Sigmoid colon (tissue), 7 donors: ENCODE results near the gene CCDC33. TPM values are rescaled to one million over a fixed set of nuclear protein-coding genes. Genes with fewer than 3 reads are reported as not detected.
A peak's percentile ranks its signal among the peaks of the same experiment; 100 is the strongest.

Experiments
- DNase-seq: peaks from one replicate; pipeline ENCODE4 v3.0.0-alpha.2; 2019
- H3K27ac ChIP-seq, 4 donors: fragments of 200-600 bp; sonication (generic); one replicate each; pipeline ENCODE4 v1.5.1; 2016 to 2019; ENCODE audit warnings: mild to moderate bottlenecking in 1 of 4
- H3K27me3 ChIP-seq, 3 donors: fragments of 200-600 bp; sonication (generic); one replicate each; pipeline ENCODE4 v1.5.1; 2019; ENCODE audit warnings: mild to moderate bottlenecking in 1 of 3
- H3K36me3 ChIP-seq, 4 donors: fragments of 200-600 bp; sonication (generic); one replicate each; pipeline ENCODE4 v1.5.1; 2016 to 2019
- H3K4me1 ChIP-seq, 4 donors: fragments of 200-600 bp; sonication (generic); one replicate each; pipeline ENCODE4 v1.5.1; 2017 to 2019
- H3K4me3 ChIP-seq, 4 donors: fragments of 200-600 bp; sonication (generic); one replicate each; pipeline ENCODE4 v1.5.1; 2017 to 2019; ENCODE audit warnings: mild to moderate bottlenecking in 2 of 4, moderate library complexity in 1 of 4
- H3K9me3 ChIP-seq, 4 donors: fragments of 200-600 bp in 3 of 4; sonication (generic) in 3 of 4; one replicate each; pipeline versions ENCODE4 v1.5.1 to v1.6.1; 2013 to 2019
- CTCF ChIP-seq, 4 experiments: fragments of 450-650 bp in 3 of 4; fragments of 200-600 bp in 1 of 4; IDR thresholded peaks; one replicate each; pipeline ENCODE4 v1.5.1; 2016 to 2019; ENCODE audit warnings: antibody characterized with exemption in 4 of 4, mild to moderate bottlenecking in 3 of 4, moderate library complexity in 2 of 4
- EP300 ChIP-seq, 4 donors: sonication (generic); formaldehyde crosslinking; IDR thresholded peaks; one replicate each; pipeline ENCODE4 v1.6.1; 2017; ENCODE audit warnings: antibody characterized with exemption in 4 of 4
- POLR2A ChIP-seq, 2 donors: fragments of 450-650 bp; IDR thresholded peaks; one replicate each; pipeline ENCODE4 v1.6.1; 2016; ENCODE audit warnings: antibody characterized with exemption in 2 of 2, mild to moderate bottlenecking in 2 of 2, moderate library complexity in 2 of 2
- POLR2AphosphoS5 ChIP-seq, 4 donors: sonication (generic); formaldehyde crosslinking; IDR thresholded peaks; one replicate each; pipeline ENCODE4 v1.6.1; 2017; ENCODE audit warnings: antibody characterized with exemption in 4 of 4
- WGBS, 2 donors: extraction: QIAGEN DNeasy Blood & Tissue Kit; methylation state at CpG; one replicate each; pipeline ENCODE4 v1.1.7; 2013; 5-methylcytosine and 5-hydroxymethylcytosine counted together
- intact Hi-C: fragments of 100-400 bp; cut with DNase I; formaldehyde crosslinking; loops from one replicate; pipeline ENCODE4 v1.15.1; 2023
- polyA plus RNA-seq, 3 donors: library from polyadenylated mRNA; stranded (reverse); fragments of 200-250 nt; gene quantifications; one replicate each; pipeline ENCODE4 v1.2.3, GENCODE V29; 2013
- total RNA-seq, 4 donors: library from RNA; depleted of rRNA; stranded (reverse); fragments of >200 nt; gene quantifications; one replicate each; pipeline ENCODE4 v1.1.0, GENCODE V29; 2016
- donor health status: healthy with polysubstance abuse.
- donor health status: Bipolar disorder and iron deficiency.
- donor health status: healthy.

The CCDC33 gene
- total and polyA plus RNA-seq, 7 donors: 0.09 to 0.60 TPM; not detected in 5

- no peak overlapping the region for H3K27ac ChIP-seq
- H3K4me3 ChIP-seq: no peak overlapping the region
- no peaks in the 10 kb centered on the region for H3K9me3 ChIP-seq
- no peaks in the 10 kb centered on the region for H3K36me3 ChIP-seq
- peaks cover 0 to 26% (median 15%) of the 10 kb centered on the region in 3 donors for H3K27me3 ChIP-seq
- no peak for TF ChIP-seq EP300 (IDR thresholded peaks at IDR 0.05)
- TF ChIP-seq CTCF (IDR thresholded peaks at IDR 0.05): no peak
- no peak for TF ChIP-seq POLR2A (IDR thresholded peaks at IDR 0.05)
- TF ChIP-seq POLR2AphosphoS5 (IDR thresholded peaks at IDR 0.05): no peak
- 88 to 92% methylated on average over 7 of the region's 7 CpGs for WGBS, 2 donors
- DNase-seq: no peak
- intact Hi-C loops: no loop called here
- peaks cover 0 to 27% (median 20%) of the 10 kb centered on the region in 4 donors for H3K4me1 ChIP-seq
Measured at GRCh38 chr15:74243431-74243830, 7.3 kb downstream of the CCDC33 start.

- H3K9me3 ChIP-seq: no peaks in the 10 kb centered on the region
- peaks cover 0 to 26% (median 15%) of the 10 kb centered on the region in 3 donors for H3K27me3 ChIP-seq
- H3K27ac ChIP-seq: no peak overlapping the region
- 57 to 63% methylated on average over 4 of the region's 4 CpGs for WGBS, 2 donors
- intact Hi-C loops: no loop called here
- no peak for TF ChIP-seq POLR2A (IDR thresholded peaks at IDR 0.05)
- TF ChIP-seq POLR2AphosphoS5 (IDR thresholded peaks at IDR 0.05): no peak
- TF ChIP-seq CTCF (IDR thresholded peaks at IDR 0.05): no peak
- no peak for TF ChIP-seq EP300 (IDR thresholded peaks at IDR 0.05)
- no peaks in the 10 kb centered on the region for H3K36me3 ChIP-seq
- peaks cover 0 to 20% (median 17%) of the 10 kb centered on the region in 4 donors for H3K4me1 ChIP-seq
- no peak overlapping the region for H3K4me3 ChIP-seq
- no peak for DNase-seq
Measured at GRCh38 chr15:74244822-74245341, 8.8 kb downstream of the CCDC33 start.

GRCh38 chr15:74245342-74245931, 9.3 kb downstream of the CCDC33 start:
- 1 to 7% methylated on average over 36 of the region's 36 CpGs for WGBS, 2 donors
- peak overlapping the region in 1 of 4 donors; percentile 15 for H3K4me3 ChIP-seq
- no peaks in the 10 kb centered on the region for H3K9me3 ChIP-seq
- H3K4me1 ChIP-seq: peaks cover 0 to 16% (median 11%) of the 10 kb centered on the region in 4 donors
- TF ChIP-seq POLR2A (IDR thresholded peaks at IDR 0.05): no peak
- TF ChIP-seq EP300 (IDR thresholded peaks at IDR 0.05): no peak
- no peak for TF ChIP-seq POLR2AphosphoS5 (IDR thresholded peaks at IDR 0.05)
- TF ChIP-seq CTCF (IDR thresholded peaks at IDR 0.05): no peak
- intact Hi-C loops: no loop called here
- no peaks in the 10 kb centered on the region for H3K36me3 ChIP-seq
- no peak overlapping the region for H3K27ac ChIP-seq
- DNase-seq: no peak
- H3K27me3 ChIP-seq: peaks cover 0 to 26% (median 15%) of the 10 kb centered on the region in 3 donors

GRCh38 chr15:74250266-74250665, 14.1 kb downstream of the CCDC33 start:
- Histone ChIP-seq H3K9me3 (no peaks in the 10 kb centered on the region), H3K36me3 (no peaks in the 10 kb centered on the region), H3K4me1 (peaks cover 0 to 8% (median 7%) of the 10 kb centered on the region in 4 donors), H3K27me3 (peaks cover 0 to 17% (median 11%) of the 10 kb centered on the region in 3 donors), H3K27ac (no peak overlapping the region), H3K4me3 (no peak overlapping the region)
- DNase-seq: no peak
- intact Hi-C loops: no loop called here
- 87 to 95% methylated on average over 6 of the region's 6 CpGs for WGBS, 2 donors
- TF ChIP-seq POLR2A (IDR thresholded peaks at IDR 0.05) (no peak), CTCF (IDR thresholded peaks at IDR 0.05) (no peak), POLR2AphosphoS5 (IDR thresholded peaks at IDR 0.05) (no peak), EP300 (IDR thresholded peaks at IDR 0.05) (no peak)
